Activated naive CD8-positive, alpha-beta T cell (primary cell): ENCODE data around the gene CHD6.
A peak's percentile ranks its signal among the peaks of the same experiment; 100 is the strongest.

ENCODE experiments used
- H3K27ac Mint-ChIP-seq: one replicate; pipeline ENCODE4 v1.8.0; 2021; ENCODE audit warnings: mixed read lengths
- H3K27me3 Mint-ChIP-seq: one replicate; pipeline ENCODE4 v1.8.0; 2021; ENCODE audit warnings: mixed read lengths
- H3K36me3 Mint-ChIP-seq: one replicate; pipeline ENCODE4 v1.8.0; 2021; ENCODE audit warnings: mixed read lengths
- H3K4me1 Mint-ChIP-seq: one replicate; pipeline ENCODE4 v1.8.0; 2021; ENCODE audit warnings: low read depth, mixed read lengths
- H3K4me3 Mint-ChIP-seq: one replicate; pipeline ENCODE4 v1.8.0; 2021; ENCODE audit warnings: mild to moderate bottlenecking, mixed read lengths
- H3K9me3 Mint-ChIP-seq: one replicate; pipeline ENCODE4 v1.8.0; 2021; ENCODE audit warnings: low read depth, mixed read lengths

The CHD6 gene

GRCh38 chr20:41632896-41633295 lies 14.7 kb upstream of the CHD6 start:
- Mint-ChIP-seq H3K4me1 (no peaks in the 10 kb centered on the region), H3K4me3 (no peak overlapping the region), H3K9me3 (no peaks in the 10 kb centered on the region), H3K27me3 (peaks cover 3% of the 10 kb centered on the region), H3K27ac (no peak overlapping the region), H3K36me3 (no peaks in the 10 kb centered on the region)

- H3K4me1 Mint-ChIP-seq: no peaks in the 10 kb centered on the region
- no peaks in the 10 kb centered on the region for H3K36me3 Mint-ChIP-seq
- H3K4me3 Mint-ChIP-seq: no peak overlapping the region
- peaks cover 3% of the 10 kb centered on the region for H3K27me3 Mint-ChIP-seq
- no peak overlapping the region for H3K27ac Mint-ChIP-seq
- H3K9me3 Mint-ChIP-seq: no peaks in the 10 kb centered on the region
Observed at GRCh38 chr20:41631826-41632225, 13.6 kb upstream of the CHD6 start.

- Mint-ChIP-seq H3K9me3 (no peaks in the 10 kb centered on the region), H3K27me3 (peaks cover 3% of the 10 kb centered on the region), H3K27ac (no peak overlapping the region), H3K4me3 (no peak overlapping the region), H3K4me1 (no peaks in the 10 kb centered on the region), H3K36me3 (no peaks in the 10 kb centered on the region)
Observed at GRCh38 chr20:41630846-41631245, 12.7 kb upstream of the CHD6 start.

- Mint-ChIP-seq H3K36me3 (no peaks in the 10 kb centered on the region), H3K9me3 (no peaks in the 10 kb centered on the region), H3K4me3 (no peak overlapping the region), H3K27me3 (no peaks in the 10 kb centered on the region), H3K27ac (no peak overlapping the region), H3K4me1 (no peaks in the 10 kb centered on the region)
Observed at GRCh38 chr20:41627611-41628244, 9.6 kb upstream of the CHD6 start.

GRCh38 chr20:41627001-41627495 lies 8.9 kb upstream of the CHD6 start:
- H3K9me3 Mint-ChIP-seq: no peaks in the 10 kb centered on the region
- no peaks in the 10 kb centered on the region for H3K27me3 Mint-ChIP-seq
- H3K36me3 Mint-ChIP-seq: no peaks in the 10 kb centered on the region
- H3K4me3 Mint-ChIP-seq: no peak overlapping the region
- no peak overlapping the region for H3K27ac Mint-ChIP-seq
- no peaks in the 10 kb centered on the region for H3K4me1 Mint-ChIP-seq

- Mint-ChIP-seq H3K36me3 (no peaks in the 10 kb centered on the region), H3K27me3 (no peaks in the 10 kb centered on the region), H3K9me3 (no peaks in the 10 kb centered on the region), H3K4me1 (peaks cover 5% of the 10 kb centered on the region), H3K27ac (no peak overlapping the region), H3K4me3 (no peak overlapping the region)
Observed at GRCh38 chr20:41623625-41624375, 5.6 kb upstream of the CHD6 start.

- Mint-ChIP-seq H3K36me3 (no peaks in the 10 kb centered on the region), H3K4me3 (no peak overlapping the region), H3K27me3 (no peaks in the 10 kb centered on the region), H3K27ac (no peak overlapping the region), H3K4me1 (peaks cover 5% of the 10 kb centered on the region), H3K9me3 (no peaks in the 10 kb centered on the region)
Observed at GRCh38 chr20:41622584-41622983, 4.4 kb upstream of the CHD6 start.

- Mint-ChIP-seq H3K27me3 (no peaks in the 10 kb centered on the region), H3K4me3 (no peak overlapping the region), H3K9me3 (no peaks in the 10 kb centered on the region), H3K27ac (no peak overlapping the region), H3K4me1 (peaks cover 10% of the 10 kb centered on the region), H3K36me3 (no peaks in the 10 kb centered on the region)
Observed at GRCh38 chr20:41621971-41622370, 3.8 kb upstream of the CHD6 start.

GRCh38 chr20:41621421-41621820 lies 3.2 kb upstream of the CHD6 start:
- H3K27me3 Mint-ChIP-seq: no peaks in the 10 kb centered on the region
- H3K9me3 Mint-ChIP-seq: no peaks in the 10 kb centered on the region
- peaks cover 15% of the 10 kb centered on the region for H3K4me1 Mint-ChIP-seq
- no peak overlapping the region for H3K4me3 Mint-ChIP-seq
- H3K27ac Mint-ChIP-seq: no peak overlapping the region
- H3K36me3 Mint-ChIP-seq: no peaks in the 10 kb centered on the region

GRCh38 chr20:41619360-41620100 lies 1.4 kb upstream of the CHD6 start:
- peak overlapping the region; percentile 24 for H3K27ac Mint-ChIP-seq
- H3K27me3 Mint-ChIP-seq: no peaks in the 10 kb centered on the region
- no peaks in the 10 kb centered on the region for H3K36me3 Mint-ChIP-seq
- no peaks in the 10 kb centered on the region for H3K9me3 Mint-ChIP-seq
- H3K4me3 Mint-ChIP-seq: peak overlapping the region; percentile 81
- peaks cover 33% of the 10 kb centered on the region for H3K4me1 Mint-ChIP-seq

GRCh38 chr20:41618807-41619311 lies 682 bp upstream of the CHD6 start:
- H3K27me3 Mint-ChIP-seq: no peaks in the 10 kb centered on the region
- H3K9me3 Mint-ChIP-seq: no peaks in the 10 kb centered on the region
- peak overlapping the region; percentile 81 for H3K4me3 Mint-ChIP-seq
- no peaks in the 10 kb centered on the region for H3K36me3 Mint-ChIP-seq
- H3K4me1 Mint-ChIP-seq: peaks cover 39% of the 10 kb centered on the region
- H3K27ac Mint-ChIP-seq: peak overlapping the region; percentile 12

- Mint-ChIP-seq H3K27ac (peak overlapping the region; percentile 89), H3K36me3 (no peaks in the 10 kb centered on the region), H3K4me3 (peak overlapping the region; percentile 94), H3K4me1 (peaks cover 48% of the 10 kb centered on the region), H3K27me3 (no peaks in the 10 kb centered on the region), H3K9me3 (no peaks in the 10 kb centered on the region)
Observed at GRCh38 chr20:41617059-41617901, 897 bp downstream of the CHD6 start.

GRCh38 chr20:41616228-41616627 lies 1.9 kb downstream of the CHD6 start:
- H3K27ac Mint-ChIP-seq: peak overlapping the region; percentile 68
- no peaks in the 10 kb centered on the region for H3K36me3 Mint-ChIP-seq
- no peaks in the 10 kb centered on the region for H3K9me3 Mint-ChIP-seq
- H3K4me3 Mint-ChIP-seq: peak overlapping the region; percentile 94
- no peaks in the 10 kb centered on the region for H3K27me3 Mint-ChIP-seq
- H3K4me1 Mint-ChIP-seq: peaks cover 54% of the 10 kb centered on the region

GRCh38 chr20:41615676-41616075 lies 2.5 kb downstream of the CHD6 start:
- H3K27me3 Mint-ChIP-seq: no peaks in the 10 kb centered on the region
- peak overlapping the region; percentile 16 for H3K27ac Mint-ChIP-seq
- peak overlapping the region; percentile 38 for H3K4me3 Mint-ChIP-seq
- no peaks in the 10 kb centered on the region for H3K36me3 Mint-ChIP-seq
- H3K9me3 Mint-ChIP-seq: no peaks in the 10 kb centered on the region
- H3K4me1 Mint-ChIP-seq: peaks cover 57% of the 10 kb centered on the region
